Stimulated activated effector memory CD8-positive, alpha-beta T cell treated with anti-CD3 and anti-CD28 coated beads, Interleukin-12 subunit alpha, Interleukin-12 subunit beta, amount 100 ng/mL, for 72 hours (primary cell): ENCODE results near the gene PPP3R2.
"Not testable (repeated sequence)": the region's sequence is repeated elsewhere in the genome, so short reads cannot be mapped to it uniquely, and the experiment has no call there.

ENCODE experiments used
- ATAC-seq: fragments of 150-1000 bp; cut with Tn5 transposase; 2 replicates; pipeline ENCODE4 v1.10.0; 2021
- DNase-seq, 2 donors: peaks; one replicate each; pipeline ENCODE4 v3.0.0; 2021 to 2022; ENCODE audit warnings: low spot score in 2 of 2
- H3K27ac Mint-ChIP-seq: one replicate; pipeline ENCODE4 v1.8.0; 2022; ENCODE audit warnings: mild to moderate bottlenecking, mixed read lengths
- H3K36me3 Mint-ChIP-seq: one replicate; pipeline ENCODE4 v1.8.0; 2022; ENCODE audit warnings: mild to moderate bottlenecking, mixed read lengths
- H3K4me1 Mint-ChIP-seq: one replicate; pipeline ENCODE4 v1.8.0; 2022; ENCODE audit warnings: mixed read lengths
- H3K4me3 Mint-ChIP-seq: one replicate; pipeline ENCODE4 v1.8.0; 2022; ENCODE audit warnings: mild to moderate bottlenecking, mixed read lengths
- H3K9me3 Mint-ChIP-seq: one replicate; pipeline ENCODE4 v1.8.0; 2022; ENCODE audit warnings: mixed read lengths

The PPP3R2 gene

GRCh38 chr9:101569741-101570501, 24.8 kb downstream of the PPP3R2 start:
- H3K4me3 Mint-ChIP-seq: no peak overlapping the region
- no peaks in the 10 kb centered on the region for H3K4me1 Mint-ChIP-seq
- H3K27ac Mint-ChIP-seq: no peak overlapping the region
- peaks cover 28% of the 10 kb centered on the region for H3K36me3 Mint-ChIP-seq
- no peaks in the 10 kb centered on the region for H3K9me3 Mint-ChIP-seq
- no peak for ATAC-seq
- no peak for DNase-seq

- ATAC-seq (no peak), DNase-seq (no peak)
- peaks cover 49% of the 10 kb centered on the region for H3K36me3 Mint-ChIP-seq
- H3K27ac Mint-ChIP-seq: peak overlapping the region; percentile 39
- no peaks in the 10 kb centered on the region for H3K9me3 Mint-ChIP-seq
- H3K4me1 Mint-ChIP-seq: no peaks in the 10 kb centered on the region
- no peak overlapping the region for H3K4me3 Mint-ChIP-seq
These were observed 26.9 kb downstream of the PPP3R2 start for GRCh38 chr9:101567725-101568350.

- peak overlapping the region; percentile 39 for H3K27ac Mint-ChIP-seq
- no peaks in the 10 kb centered on the region for H3K9me3 Mint-ChIP-seq
- peaks cover 56% of the 10 kb centered on the region for H3K36me3 Mint-ChIP-seq
- DNase-seq (no peak), ATAC-seq (peak; percentile 57)
- peaks cover 2% of the 10 kb centered on the region for H3K4me1 Mint-ChIP-seq
- H3K4me3 Mint-ChIP-seq: no peak overlapping the region
These were observed 27.7 kb downstream of the PPP3R2 start for GRCh38 chr9:101566904-101567724.

- DNase-seq: no peak
- no peak for ATAC-seq
- H3K27ac Mint-ChIP-seq: no peak overlapping the region
- no peak overlapping the region for H3K4me3 Mint-ChIP-seq
- peaks cover 20% of the 10 kb centered on the region for H3K4me1 Mint-ChIP-seq
- H3K36me3 Mint-ChIP-seq: peaks cover 84% of the 10 kb centered on the region
- H3K9me3 Mint-ChIP-seq: no peaks in the 10 kb centered on the region
These were observed 30.5 kb downstream of the PPP3R2 start for GRCh38 chr9:101564252-101564651.

- ATAC-seq: no peak
- Mint-ChIP-seq H3K27ac (no peak overlapping the region), H3K4me3 (no peak overlapping the region), H3K4me1 (peaks cover 28% of the 10 kb centered on the region), H3K36me3 (peaks cover 92% of the 10 kb centered on the region), H3K9me3 (no peaks in the 10 kb centered on the region)
- no peak for DNase-seq
These were observed 31.8 kb downstream of the PPP3R2 start for GRCh38 chr9:101562966-101563365.

- Mint-ChIP-seq H3K27ac (no peak overlapping the region), H3K9me3 (no peaks in the 10 kb centered on the region), H3K36me3 (peaks cover 96% of the 10 kb centered on the region), H3K4me3 (no peak overlapping the region), H3K4me1 (peaks cover 28% of the 10 kb centered on the region)
- DNase-seq: no peak
- ATAC-seq: no peak
These were observed 33.0 kb downstream of the PPP3R2 start for GRCh38 chr9:101561740-101562139.

- H3K36me3 Mint-ChIP-seq: peaks cover 100% of the 10 kb centered on the region
- not testable (repeated sequence) for H3K9me3 Mint-ChIP-seq, ATAC-seq, H3K4me3 Mint-ChIP-seq, DNase-seq, H3K4me1 Mint-ChIP-seq, H3K27ac Mint-ChIP-seq
These were observed 45.2 kb downstream of the PPP3R2 start for GRCh38 chr9:101549472-101550098.

GRCh38 chr9:101543098-101543735, 51.6 kb downstream of the PPP3R2 start:
- H3K4me3 Mint-ChIP-seq: no peak overlapping the region
- H3K4me1 Mint-ChIP-seq: no peaks in the 10 kb centered on the region
- no peak overlapping the region for H3K27ac Mint-ChIP-seq
- H3K9me3 Mint-ChIP-seq: no peaks in the 10 kb centered on the region
- ATAC-seq (no peak), DNase-seq (no peak)
- H3K36me3 Mint-ChIP-seq: peaks cover 58% of the 10 kb centered on the region
